ENCODE measurements around the gene CD34. TPM values are rescaled to one million over a fixed set of nuclear protein-coding genes. Genes with fewer than 3 reads are reported as not detected.
"Not testable (repeated sequence)": the region's sequence is repeated elsewhere in the genome, so short reads cannot be mapped to it uniquely, and the experiment has no call there.

Gene CD34
- total RNA-seq, 1 donor from 2014 or later = 2.4 TPM

GRCh38 chr1:207898260-207898659, 12.7 kb downstream of the CD34 start:
- DNase-seq (ENCODE audit: low spot score) = no peak

- DNase-seq (ENCODE audit: low spot score) = peak; percentile 19
These were observed 13.7 kb downstream of the CD34 start for GRCh38 chr1:207897188-207897587.

- no peak for DNase-seq (ENCODE audit: low spot score)
These were observed 14.4 kb downstream of the CD34 start for GRCh38 chr1:207896547-207896946.

GRCh38 chr1:207894704-207895103, 16.2 kb downstream of the CD34 start:
- no peak for DNase-seq (ENCODE audit: low spot score)

GRCh38 chr1:207893737-207894582, 17.0 kb downstream of the CD34 start:
- no peak for DNase-seq (ENCODE audit: low spot score)

GRCh38 chr1:207892764-207893163, 18.2 kb downstream of the CD34 start:
- no peak for DNase-seq (ENCODE audit: low spot score)

GRCh38 chr1:207891148-207891547, 19.8 kb downstream of the CD34 start:
- no peak for DNase-seq (ENCODE audit: low spot score)

- peak; percentile 69 for DNase-seq (ENCODE audit: low spot score)
These were observed 20.7 kb downstream of the CD34 start for GRCh38 chr1:207890136-207890738.

- DNase-seq (ENCODE audit: low spot score) = no peak
These were observed 22.3 kb downstream of the CD34 start for GRCh38 chr1:207888652-207889051.

- DNase-seq (ENCODE audit: low spot score) = no peak
These were observed 23.3 kb downstream of the CD34 start for GRCh38 chr1:207887542-207888201.

GRCh38 chr1:207886227-207886626, 24.7 kb downstream of the CD34 start:
- no peak for DNase-seq (ENCODE audit: low spot score)

- peak; percentile 92 for DNase-seq (ENCODE audit: low spot score)
These were observed 25.5 kb downstream of the CD34 start for GRCh38 chr1:207885129-207886032.

GRCh38 chr1:207884266-207885029, 26.5 kb downstream of the CD34 start:
- DNase-seq (ENCODE audit: low spot score) = no peak

- DNase-seq (ENCODE audit: low spot score) = no peak
These were observed 27.2 kb downstream of the CD34 start for GRCh38 chr1:207883660-207884250.

GRCh38 chr1:207883104-207883651, 27.7 kb downstream of the CD34 start:
- DNase-seq (ENCODE audit: low spot score) = no peak

- no peak for DNase-seq (ENCODE audit: low spot score)
These were observed 28.2 kb downstream of the CD34 start for GRCh38 chr1:207882692-207883091.

- DNase-seq (ENCODE audit: low spot score) = no peak
These were observed 32.0 kb downstream of the CD34 start for GRCh38 chr1:207878939-207879338.

GRCh38 chr1:207877914-207878313, 33.0 kb downstream of the CD34 start:
- DNase-seq (ENCODE audit: low spot score) = not testable (repeated sequence)

GRCh38 chr1:207876131-207876530, 34.8 kb downstream of the CD34 start:
- no peak for DNase-seq (ENCODE audit: low spot score)

GRCh38 chr1:207875532-207875931, 35.4 kb downstream of the CD34 start:
- no peak for DNase-seq (ENCODE audit: low spot score)
